ENCODE measurements around the gene ATPAF2.

The ATPAF2 gene

GRCh38 chr17:17993852-17994251, 45.1 kb downstream of the ATPAF2 start:
- Histone ChIP-seq H3F3A (ENCODE audit: insufficient read depth) (no peaks in the 10 kb centered on the region), H3K27me3 (ENCODE audit: low read length) (no peaks in the 10 kb centered on the region), H3K9me3 (ENCODE audit: insufficient read depth, low read length) (no peaks in the 10 kb centered on the region), H3K9ac (ENCODE audit: low read length) (no peak overlapping the region), H2AFZ (ENCODE audit: low read depth, low read length, severe bottlenecking) (no peak overlapping the region), H3K9me2 (replicated peaks; ENCODE audit: insufficient read depth, low read length) (no peaks in the 10 kb centered on the region), H3K4me3 (ENCODE audit: insufficient read depth, low read length, poor library complexity, severe bottlenecking) (no peak overlapping the region), H3K4me2 (ENCODE audit: low read depth, low read length, poor library complexity, severe bottlenecking) (no peak overlapping the region), H3K79me2 (ENCODE audit: insufficient read depth, low read length) (no peaks in the 10 kb centered on the region), H3K36me3 (ENCODE audit: low read length) (no peaks in the 10 kb centered on the region), H4K20me1 (ENCODE audit: low read depth, low read length) (no peaks in the 10 kb centered on the region), H3K27ac (ENCODE audit: low read depth, low read length) (no peak overlapping the region)
- TF ChIP-seq CTCF (IDR thresholded peaks at IDR 0.05; ENCODE audit: insufficient read depth, low read length, poor library complexity, severe bottlenecking) = no peak
- TF ChIP-seq EZH2phosphoT487 (conservative IDR thresholded peaks at IDR 0.05; ENCODE audit: low read length) = no peak

- no peak for TF ChIP-seq CTCF (IDR thresholded peaks at IDR 0.05; ENCODE audit: insufficient read depth, low read length, poor library complexity, severe bottlenecking)
- TF ChIP-seq EZH2phosphoT487 (conservative IDR thresholded peaks at IDR 0.05; ENCODE audit: low read length) = no peak
These were observed 45.6 kb downstream of the ATPAF2 start for GRCh38 chr17:17993366-17993765.

GRCh38 chr17:17990282-17990681, 48.7 kb downstream of the ATPAF2 start:
- no peak for TF ChIP-seq CTCF (IDR thresholded peaks at IDR 0.05; ENCODE audit: insufficient read depth, low read length, poor library complexity, severe bottlenecking)
- no peak for TF ChIP-seq EZH2phosphoT487 (conservative IDR thresholded peaks at IDR 0.05; ENCODE audit: low read length)
- Histone ChIP-seq H3K9me3 (ENCODE audit: insufficient read depth, low read length) (no peaks in the 10 kb centered on the region), H3F3A (ENCODE audit: insufficient read depth) (no peaks in the 10 kb centered on the region), H3K79me2 (ENCODE audit: insufficient read depth, low read length) (no peaks in the 10 kb centered on the region), H3K9me2 (replicated peaks; ENCODE audit: insufficient read depth, low read length) (no peaks in the 10 kb centered on the region), H3K36me3 (ENCODE audit: low read length) (no peaks in the 10 kb centered on the region), H3K27ac (ENCODE audit: low read depth, low read length) (no peak overlapping the region), H4K20me1 (ENCODE audit: low read depth, low read length) (no peaks in the 10 kb centered on the region), H3K4me3 (ENCODE audit: insufficient read depth, low read length, poor library complexity, severe bottlenecking) (no peak overlapping the region), H3K4me2 (ENCODE audit: low read depth, low read length, poor library complexity, severe bottlenecking) (no peak overlapping the region), H3K9ac (ENCODE audit: low read length) (no peak overlapping the region), H3K27me3 (ENCODE audit: low read length) (no peaks in the 10 kb centered on the region), H2AFZ (ENCODE audit: low read depth, low read length, severe bottlenecking) (no peak overlapping the region)

More at GRCh38 chr17:17993366-17993765, 45.6 kb downstream of the ATPAF2 start:
- H3K27ac ChIP-seq (ENCODE audit: low read depth, low read length) = no peak overlapping the region
- H3K4me3 ChIP-seq (ENCODE audit: insufficient read depth, low read length, poor library complexity, severe bottlenecking) = no peak overlapping the region
- no peak overlapping the region for H3K4me2 ChIP-seq (ENCODE audit: low read depth, low read length, poor library complexity, severe bottlenecking)
- no peaks in the 10 kb centered on the region for H3F3A ChIP-seq (ENCODE audit: insufficient read depth)
- no peaks in the 10 kb centered on the region for H3K79me2 ChIP-seq (ENCODE audit: insufficient read depth, low read length)
- H3K27me3 ChIP-seq (ENCODE audit: low read length) = no peaks in the 10 kb centered on the region
- no peak overlapping the region for H2AFZ ChIP-seq (ENCODE audit: low read depth, low read length, severe bottlenecking)
- no peaks in the 10 kb centered on the region for H3K9me3 ChIP-seq (ENCODE audit: insufficient read depth, low read length)
- H3K36me3 ChIP-seq (ENCODE audit: low read length) = no peaks in the 10 kb centered on the region
- no peaks in the 10 kb centered on the region for H3K9me2 ChIP-seq (replicated peaks; ENCODE audit: insufficient read depth, low read length)
- no peak overlapping the region for H3K9ac ChIP-seq (ENCODE audit: low read length)
- H4K20me1 ChIP-seq (ENCODE audit: low read depth, low read length) = no peaks in the 10 kb centered on the region
